Neutrophil (primary cell): Measurements from ENCODE around the gene AQP10.
A peak's percentile ranks its signal among the peaks of the same experiment; 100 is the strongest.
"Not testable (repeated sequence)": the region's sequence is repeated elsewhere in the genome, so short reads cannot be mapped to it uniquely, and the experiment has no call there.

Source experiments
- H3K27ac ChIP-seq: fragments of 200-600 bp; sonication (generic); 2 replicates; pipeline ENCODE4 v1.5.1; 2016; ENCODE audit warnings: mild to moderate bottlenecking, moderate library complexity
- H3K27me3 ChIP-seq: fragments of 200-600 bp; sonication (generic); 2 replicates; pipeline ENCODE4 v1.6.0; 2016; ENCODE audit warnings: mild to moderate bottlenecking
- H3K36me3 ChIP-seq: fragments of 200-600 bp; sonication (generic); 2 replicates; pipeline ENCODE4 v1.5.1; 2017
- H3K4me1 ChIP-seq, 2 experiments: fragments of 200-600 bp in 1 of 2; sonication (generic) in 1 of 2; 1 replicate in 1 of 2; 2 replicates in 1 of 2; pipeline versions ENCODE4 v1.5.1 to v1.6.1; 2013 to 2016; ENCODE audit warnings: low read depth in 1 of 2, low read length in 1 of 2, mild to moderate bottlenecking in 1 of 2, moderate library complexity in 1 of 2; ENCODE audit not compliant: control insufficient read depth in 1 of 2, insufficient read depth in 1 of 2
- H3K4me3 ChIP-seq, 2 experiments: fragments of 200-600 bp in 1 of 2; sonication (generic) in 1 of 2; 1 replicate in 1 of 2; 2 replicates in 1 of 2; pipeline ENCODE4 v1.5.1; 2013 to 2016; ENCODE audit warnings: low read depth in 1 of 2, low read length in 1 of 2, mild to moderate bottlenecking in 1 of 2, moderate library complexity in 1 of 2
- H3K9me3 ChIP-seq: fragments of 200-600 bp; sonication (generic); 2 replicates; pipeline ENCODE4 v1.5.1; 2016
- CTCF ChIP-seq: fragments of 200-600 bp; sonication (generic); IDR thresholded peaks from 2 replicates; pipeline ENCODE4 v1.5.1; 2016; ENCODE audit warnings: antibody characterized with exemption

The AQP10 gene

DNA sequence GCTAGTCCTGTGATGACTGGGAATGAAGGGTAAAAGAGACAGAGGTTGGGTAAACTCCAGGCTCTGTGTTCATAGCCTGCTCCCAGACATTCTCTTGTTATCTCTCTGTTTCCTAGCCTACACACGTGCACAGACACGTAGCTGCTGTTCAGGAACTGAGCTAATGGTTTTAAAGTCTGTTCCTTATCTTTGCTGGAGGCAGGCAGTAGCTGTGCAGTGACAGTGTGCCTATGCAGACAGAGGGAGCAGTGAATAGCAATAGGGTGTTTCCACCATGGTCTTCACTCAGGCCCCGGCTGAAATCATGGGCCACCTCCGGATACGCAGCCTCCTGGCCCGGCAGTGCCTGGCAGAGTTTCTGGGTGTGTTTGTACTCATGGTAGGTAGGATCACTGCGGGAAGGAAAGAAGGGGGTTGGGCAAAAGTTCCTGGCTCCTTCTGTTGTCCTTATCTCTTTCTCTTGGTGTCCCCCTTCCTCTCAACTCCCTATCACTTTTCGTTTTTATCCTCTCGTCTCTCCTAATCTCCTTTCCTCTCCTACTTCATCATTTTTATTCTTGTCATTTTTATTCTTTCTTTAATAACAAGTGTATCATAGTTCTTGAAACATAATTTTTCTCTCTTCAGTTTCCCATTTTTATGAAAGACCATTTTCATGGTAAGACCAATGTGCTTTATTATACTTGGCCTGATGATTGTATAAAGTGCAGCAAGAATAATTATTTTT is at the start of gene AQP10:
Gene AQP10 (plus strand): TSS at position 212 of the 727 bp plus-strand sequence. CDS start 63 bp downstream, at position 275.
- Histone ChIP-seq H3K27me3 (peaks cover 81% of the 10 kb centered on the region), H3K9me3 (peaks cover 4% of the 10 kb centered on the region), H3K36me3 (no peaks in the 10 kb centered on the region), H3K4me1 (peaks cover 13 to 19% of the 10 kb centered on the region in 2 experiments), H3K4me3 (no peak within 1 kb of the TSS), H3K27ac (no peak within 1 kb of the TSS)
- no peak for TF ChIP-seq CTCF

GRCh38 chr1:154272217-154272998 is 48.5 kb upstream of the AQP10 start, which contains the start of gene HAX1:
Gene HAX1, plus strand, starts transcription at chr1:154272629. Its CDS starts 95 bp downstream, at chr1:154272724.
- H3K4me1 ChIP-seq: peaks cover 7 to 21% of the 10 kb centered on the region in 2 experiments
- peak; percentile 96 for TF ChIP-seq CTCF
- H3K27me3 ChIP-seq: no peaks in the 10 kb centered on the region
- H3K4me3 ChIP-seq: peak within 1 kb of the TSS; percentile 73 to 98
- H3K27ac ChIP-seq: peak within 1 kb of the TSS; percentile 94
- peaks cover 42% of the 10 kb centered on the region for H3K36me3 ChIP-seq
- no peaks in the 10 kb centered on the region for H3K9me3 ChIP-seq

- no peak for TF ChIP-seq CTCF
- Histone ChIP-seq H3K4me3 (peak overlapping the region; percentile 73 to 98), H3K27me3 (no peaks in the 10 kb centered on the region), H3K9me3 (no peaks in the 10 kb centered on the region), H3K36me3 (peaks cover 42% of the 10 kb centered on the region), H3K27ac (peak overlapping the region; percentile 94), H3K4me1 (peaks cover 7 to 21% of the 10 kb centered on the region in 2 experiments)
Observed at GRCh38 chr1:154272999-154273563, 47.8 kb upstream of the AQP10 start.

DNA sequence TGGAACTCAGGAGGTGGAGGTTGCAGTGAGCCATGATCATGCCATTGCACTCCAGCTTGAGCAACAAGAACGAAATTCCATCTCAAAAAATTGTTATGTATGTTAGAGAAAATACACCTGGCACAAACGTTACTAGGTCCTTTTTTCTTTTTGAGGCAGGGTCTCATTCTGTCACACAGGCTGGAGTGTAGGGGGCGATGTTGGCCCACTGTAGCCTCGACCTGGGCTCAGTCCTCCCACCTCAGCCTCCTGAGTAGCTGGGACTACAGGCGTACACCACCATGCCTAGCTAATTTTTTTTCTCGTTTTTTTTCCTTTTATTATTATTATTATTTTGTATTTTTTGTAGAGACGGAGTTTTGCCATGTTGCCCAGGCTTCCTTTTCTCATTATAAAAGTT is 44.1 kb upstream of the AQP10 start:
- H3K4me3 ChIP-seq: no peak overlapping the region
- H3K27me3 ChIP-seq: no peaks in the 10 kb centered on the region
- no peak overlapping the region for H3K27ac ChIP-seq
- H3K36me3 ChIP-seq: peaks cover 18% of the 10 kb centered on the region
- TF ChIP-seq CTCF: no peak
- no peaks in the 10 kb centered on the region for H3K9me3 ChIP-seq
- H3K4me1 ChIP-seq: peaks cover 4 to 16% of the 10 kb centered on the region in 2 experiments

DNA sequence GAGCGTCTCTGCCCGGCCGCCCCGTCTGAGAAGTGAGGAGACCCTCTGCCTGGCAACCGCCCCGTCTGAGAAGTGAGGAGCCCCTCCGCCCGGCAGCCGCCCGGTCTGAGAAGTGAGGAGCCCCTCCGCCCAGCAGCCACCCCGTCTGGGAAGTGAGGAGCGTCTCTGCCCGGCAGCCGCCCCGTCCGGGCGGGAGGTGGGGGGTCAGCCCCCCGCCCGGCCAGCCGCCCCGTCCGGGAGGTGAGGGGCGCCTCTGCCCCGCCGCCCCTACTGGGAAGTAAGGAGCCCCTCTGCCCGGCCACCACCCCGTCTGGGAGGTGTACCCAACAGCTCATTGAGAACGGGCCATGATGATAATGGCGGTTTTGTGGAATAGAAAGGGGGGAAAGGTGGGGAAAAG is 33.3 kb upstream of the AQP10 start:
- not testable (repeated sequence) for H3K4me3 ChIP-seq, H3K36me3 ChIP-seq, H3K4me1 ChIP-seq, H3K9me3 ChIP-seq, H3K27ac ChIP-seq
- H3K27me3 ChIP-seq: peaks cover 15% of the 10 kb centered on the region
